Pancreas (tissue), 10 donors: ENCODE data around the gene CDC42EP4. TPM values are rescaled to one million over a fixed set of nuclear protein-coding genes. Genes with fewer than 3 reads are reported as not detected.

Source experiments
- ATAC-seq, 4 donors: fragments of 200-7000 bp; cut with Tn5 transposase; one replicate each; pipeline versions ENCODE4 v1.8.0 to v1.9.1; 2020; ENCODE audit warnings: mild to moderate bottlenecking in 4 of 4, moderate library complexity in 4 of 4
- DNase-seq, 6 donors: peaks; one replicate each; pipeline ENCODE4 v3.0.0-alpha.2; 2020
- FAIRE-seq: peaks from 2 replicates; lab custom pipeline; 2012; peaks lifted over from hg19 to GRCh38; lab: Jason Lieb, UNC
- H3K27ac ChIP-seq, 4 donors: fragments of 200-600 bp; sonication (generic); 1 replicate in 3 of 4; 2 replicates in 1 of 4; pipeline versions ENCODE4 v1.5.0 to v1.8.0; 2020
- H3K27me3 ChIP-seq, 4 donors: fragments of 200-600 bp; one replicate each; pipeline ENCODE4 v1.8.0; 2021
- H3K36me3 ChIP-seq, 3 donors: fragments of 200-600 bp; sonication (generic) in 1 of 3; one replicate each; pipeline versions ENCODE4 v1.5.0 to v1.8.0; 2020 to 2021
- H3K4me1 ChIP-seq, 3 donors: fragments of 200-600 bp; one replicate each; pipeline ENCODE4 v1.8.0; 2021
- H3K4me3 ChIP-seq, 4 donors: fragments of 200-600 bp; sonication (generic) in 2 of 4; one replicate each; pipeline versions ENCODE4 v1.5.0 to v1.8.0; 2020 to 2021
- H3K9me3 ChIP-seq, 4 donors: fragments of 200-600 bp; one replicate each; pipeline ENCODE4 v1.8.0; 2021
- CTCF ChIP-seq, 4 donors: fragments of 200-600 bp; sonication (generic) in 3 of 4; IDR thresholded peaks; one replicate each; pipeline versions ENCODE4 v1.5.0 to v1.8.0; 2021; ENCODE audit warnings: antibody characterized with exemption in 4 of 4
- WGBS, 2 donors: extraction: QIAGEN DNeasy Blood & Tissue Kit; methylation state at CpG; one replicate each; pipeline ENCODE4 v1.1.7; 2013; 5-methylcytosine and 5-hydroxymethylcytosine counted together
- intact Hi-C, 3 donors: fragments of 100-400 bp; cut with DNase I; formaldehyde crosslinking; loops; one replicate each; pipeline versions ENCODE4 v1.11.1 to v1.14.2; 2022
- polyA plus RNA-seq, 2 donors: library from polyadenylated mRNA; stranded (reverse); fragments of 200-250 nt; gene quantifications; one replicate each; pipeline ENCODE4 v1.2.3, GENCODE V29; 2013
- total RNA-seq, 6 donors: library from RNA; stranded (reverse); fragmentation: NEBNext Ultra II Directional in 4 of 6; extraction: Animal tissue kit (Norgen Biotek cat#: 25700) in 4 of 6; gene quantifications; one replicate each; pipeline versions ENCODE4 v1.2.1 to v1.2.4, GENCODE V29; 2021 to 2023
- donor health status: healthy with polysubstance abuse.
- donor health status: DM: no; HTN: no; CAD: no; lungs with moderate emphysema.
- donor health status: DM: no; HTN: no; CAD: no.
- donor health status: control.
- donor health status: control.
- donor health status: Bipolar disorder and iron deficiency.
- donor health status: DM: yes; HTN: yes; CAD: no.
- donor health status: DM: no; HTN: no; CAD: no.
- donor health status: DM: no; HTN: no; CAD: no.
- donor health status: DM: yes; HTN: yes; CAD: no.

The CDC42EP4 gene
- total and polyA plus RNA-seq, 8 donors: 24.2 to 56.2 (median 44.5) TPM

- intact Hi-C loops: loop anchor here in 1 of 3 donors (10.0 kb wide), 1 partner anchor 46 kb away; no protein-coding TSS in a partner anchor
- no peak for TF ChIP-seq CTCF (IDR thresholded peaks at IDR 0.05)
- WGBS, 2 donors: 94 to 97% methylated on average over 8 of the region's 8 CpGs
Observed at GRCh38 chr17:73318427-73318813, 6.6 kb upstream of the CDC42EP4 start.

GRCh38 chr17:73317513-73318426, 6.0 kb upstream of the CDC42EP4 start:
- WGBS, 2 donors: 57% methylated on average over 9 of the region's 9 CpGs
- ATAC-seq (peak in 2 of 4 donors; percentile 8 to 20), DNase-seq (no peak), FAIRE-seq (no peak)
- Histone ChIP-seq H3K4me3 (no peak overlapping the region), H3K27ac (no peak overlapping the region), H3K36me3 (no peaks in the 10 kb centered on the region), H3K4me1 (peaks cover 0 to 7% (median under 1%) of the 10 kb centered on the region in 3 donors), H3K27me3 (no peaks in the 10 kb centered on the region), H3K9me3 (no peaks in the 10 kb centered on the region)
- intact Hi-C loops: loop anchor here in 1 of 3 donors (10.0 kb wide), 1 partner anchor 47 kb away; no protein-coding TSS in a partner anchor
- no peak for TF ChIP-seq CTCF (IDR thresholded peaks at IDR 0.05)

More at GRCh38 chr17:73318427-73318813, 6.6 kb upstream of the CDC42EP4 start:
- H3K4me1 ChIP-seq: peaks cover 0 to 6% (median 0%) of the 10 kb centered on the region in 3 donors
- no peaks in the 10 kb centered on the region for H3K36me3 ChIP-seq
- H3K27ac ChIP-seq: no peak overlapping the region
- H3K9me3 ChIP-seq: no peaks in the 10 kb centered on the region
- DNase-seq (no peak), ATAC-seq (no peak), FAIRE-seq (no peak)
- no peaks in the 10 kb centered on the region for H3K27me3 ChIP-seq
- H3K4me3 ChIP-seq: no peak overlapping the region

DNA sequence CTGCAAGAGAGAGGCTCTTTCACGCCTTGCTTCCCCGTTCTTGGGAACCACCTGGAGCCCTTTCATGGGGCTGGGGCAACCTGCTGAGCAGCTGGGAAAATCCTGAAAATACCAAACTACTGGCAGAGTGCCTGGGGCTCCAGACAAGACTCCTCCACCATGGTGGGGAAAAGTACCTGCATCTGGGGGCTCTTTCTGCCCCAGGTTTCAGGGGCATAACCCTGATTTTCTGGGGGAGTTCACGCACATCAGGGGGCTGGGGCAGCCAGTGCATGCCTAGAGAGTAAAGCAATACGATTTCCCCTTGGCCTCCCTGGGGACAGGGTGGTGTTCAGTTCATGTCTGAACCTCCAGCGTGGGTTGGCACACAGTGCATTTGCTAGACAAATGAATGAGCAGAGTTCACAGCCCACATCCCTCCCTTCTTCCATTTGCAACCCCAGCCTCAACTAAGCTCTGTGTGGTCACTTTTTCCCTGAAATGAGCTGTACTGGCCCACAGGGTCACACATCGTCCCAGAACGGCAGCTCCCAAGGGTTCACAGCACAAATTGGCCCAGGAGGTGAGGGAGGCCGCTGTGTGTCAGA, 5.2 kb upstream of the CDC42EP4 start:
- ATAC-seq: peak in 3 of 4 donors; percentile 4 to 9 (median 5)
- no peaks in the 10 kb centered on the region for H3K9me3 ChIP-seq
- WGBS, 2 donors: 58 to 59% methylated on average over 8 of the region's 8 CpGs
- intact Hi-C loops: loop anchor here in 1 of 3 donors (10.0 kb wide), 1 partner anchor 48 kb away; no protein-coding TSS in a partner anchor
- H3K27me3 ChIP-seq: no peaks in the 10 kb centered on the region
- no peak overlapping the region for H3K4me3 ChIP-seq
- H3K4me1 ChIP-seq: peaks cover 0 to 10% (median 6%) of the 10 kb centered on the region in 3 donors
- H3K27ac ChIP-seq: no peak overlapping the region
- no peak for TF ChIP-seq CTCF (IDR thresholded peaks at IDR 0.05)
- DNase-seq: no peak
- H3K36me3 ChIP-seq: no peaks in the 10 kb centered on the region
- no peak for FAIRE-seq

DNA sequence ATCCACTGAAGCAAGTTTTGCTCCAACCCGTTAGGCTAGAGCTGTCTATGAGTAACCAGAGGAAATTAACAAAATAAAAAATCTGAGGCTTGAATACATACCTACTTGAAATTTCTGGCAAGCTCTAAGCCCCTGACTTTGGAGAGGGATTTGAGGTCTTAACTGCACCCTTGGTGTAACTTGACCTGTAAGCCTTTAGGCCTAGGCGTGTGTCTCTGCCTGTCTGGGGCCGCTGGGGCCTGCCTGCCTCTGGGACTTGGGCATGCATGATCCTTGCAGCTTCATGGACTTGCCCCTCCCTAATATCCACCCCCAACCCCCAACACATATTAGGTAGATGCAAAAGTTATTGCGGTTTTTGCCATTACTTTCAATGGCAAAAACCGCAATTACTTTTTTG, 3.7 kb upstream of the CDC42EP4 start:
- DNase-seq (no peak), FAIRE-seq (no peak), ATAC-seq (no peak)
- Histone ChIP-seq H3K27me3 (no peaks in the 10 kb centered on the region), H3K4me1 (peaks cover 0 to 10% (median 6%) of the 10 kb centered on the region in 3 donors), H3K36me3 (no peaks in the 10 kb centered on the region), H3K27ac (no peak overlapping the region), H3K9me3 (no peaks in the 10 kb centered on the region), H3K4me3 (no peak overlapping the region)
- WGBS, 2 donors: 55 to 57% methylated on average over 5 of the region's 5 CpGs
- no peak for TF ChIP-seq CTCF (IDR thresholded peaks at IDR 0.05)
- intact Hi-C loops: loop anchor here in 1 of 3 donors (10.0 kb wide), 1 partner anchor 49 kb away; no protein-coding TSS in a partner anchor
